ENCODE data around the gene TFCP2.

GRCh38 chr12:51047655-51048540 is 125.0 kb downstream of the TFCP2 start, which contains the start of gene LETMD1:
- TF ChIP-seq POLR2A (IDR thresholded peaks at IDR 0.05): peak; percentile 93
- TF ChIP-seq, protein P1, sequence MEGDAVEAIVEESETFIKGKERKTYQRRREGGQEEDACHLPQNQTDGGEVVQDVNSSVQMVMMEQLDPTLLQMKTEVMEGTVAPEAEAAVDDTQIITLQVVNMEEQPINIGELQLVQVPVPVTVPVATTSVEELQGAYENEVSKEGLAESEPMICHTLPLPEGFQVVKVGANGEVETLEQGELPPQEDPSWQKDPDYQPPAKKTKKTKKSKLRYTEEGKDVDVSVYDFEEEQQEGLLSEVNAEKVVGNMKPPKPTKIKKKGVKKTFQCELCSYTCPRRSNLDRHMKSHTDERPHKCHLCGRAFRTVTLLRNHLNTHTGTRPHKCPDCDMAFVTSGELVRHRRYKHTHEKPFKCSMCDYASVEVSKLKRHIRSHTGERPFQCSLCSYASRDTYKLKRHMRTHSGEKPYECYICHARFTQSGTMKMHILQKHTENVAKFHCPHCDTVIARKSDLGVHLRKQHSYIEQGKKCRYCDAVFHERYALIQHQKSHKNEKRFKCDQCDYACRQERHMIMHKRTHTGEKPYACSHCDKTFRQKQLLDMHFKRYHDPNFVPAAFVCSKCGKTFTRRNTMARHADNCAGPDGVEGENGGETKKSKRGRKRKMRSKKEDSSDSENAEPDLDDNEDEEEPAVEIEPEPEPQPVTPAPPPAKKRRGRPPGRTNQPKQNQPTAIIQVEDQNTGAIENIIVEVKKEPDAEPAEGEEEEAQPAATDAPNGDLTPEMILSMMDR (IDR thresholded peaks at IDR 0.05): peak; percentile 84 to 94 (median 92)

All from transverse colon (tissue), 3 donors.